NB4 (cell line): ENCODE data around the gene ATG5.
A peak's percentile ranks its signal among the peaks of the same experiment; 100 is the strongest.

Source experiments
- DNase-seq: peaks from one replicate; pipeline ENCODE4 v3.0.0; 2010; ENCODE audit warnings: low read depth
- H3K4me3 ChIP-seq: one replicate; pipeline ENCODE4 v1.5.1; 2011; ENCODE audit warnings: mild to moderate bottlenecking, low read depth, low read length, moderate library complexity
- MYC ChIP-seq: IDR thresholded peaks from 2 replicates; pipeline ENCODE4 v1.6.1; 2011; ENCODE audit warnings: low read depth, low read length
- POLR2A ChIP-seq: IDR thresholded peaks from 2 replicates; pipeline ENCODE4 v1.6.1; 2011; ENCODE audit warnings: mild to moderate bottlenecking; ENCODE audit not compliant: insufficient read length; ENCODE audit errors: extremely low read depth
- TF ChIP-seq, protein P1 (sequence below): IDR thresholded peaks from one replicate; pipeline ENCODE4 v1.5.1; 2012; ENCODE audit warnings: low read depth, low read length
- TF ChIP-seq, protein P2 (sequence below): IDR thresholded peaks from 2 replicates; pipeline ENCODE4 v1.6.1; 2011; ENCODE audit warnings: low read depth, low read length

Gene ATG5

DNA sequence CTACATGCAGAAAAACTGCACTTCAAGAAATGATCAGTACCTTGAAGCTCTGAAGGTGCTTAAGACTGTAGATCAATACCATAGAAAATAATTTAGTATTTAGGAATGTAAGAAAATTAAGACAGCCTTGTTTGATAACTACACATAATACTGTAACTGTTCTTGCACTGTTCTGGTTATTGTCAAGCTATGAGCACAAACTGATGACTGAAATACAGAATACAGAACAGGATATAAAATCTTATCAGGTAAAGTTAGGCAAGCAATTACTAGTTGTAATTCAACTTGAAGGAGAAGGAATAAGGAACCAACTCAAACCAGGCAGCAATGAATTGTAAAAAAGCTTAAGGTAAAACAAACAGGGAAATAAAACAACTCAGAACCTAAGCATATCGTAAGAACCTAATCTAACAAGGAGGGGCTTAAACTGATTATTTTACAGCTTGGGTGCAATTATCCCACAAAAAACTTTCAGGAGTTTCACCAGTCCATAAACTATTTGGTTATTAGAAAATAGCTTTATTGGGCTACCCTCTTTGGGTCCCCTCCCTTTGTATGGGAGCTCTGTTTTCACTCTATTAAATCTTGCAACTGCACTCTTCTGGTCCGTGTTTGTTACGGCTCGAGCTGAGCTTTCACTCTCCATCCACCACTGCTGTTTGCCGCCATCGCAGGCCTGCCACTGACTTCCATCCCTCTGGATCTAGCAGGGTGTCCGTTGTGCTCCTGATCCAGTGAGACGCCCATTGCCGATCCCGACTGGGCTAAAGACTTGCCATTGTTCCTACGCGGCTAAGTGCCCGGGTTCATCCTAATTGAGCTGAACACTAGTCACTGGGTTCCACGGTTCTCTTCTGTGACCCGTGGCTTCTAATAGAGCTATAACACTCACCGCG, 97.7 kb downstream of the ATG5 start:
- DNase-seq: no peak
- no peak overlapping the region for H3K4me3 ChIP-seq
- no peak for TF ChIP-seq MYC
- TF ChIP-seq, protein P1, sequence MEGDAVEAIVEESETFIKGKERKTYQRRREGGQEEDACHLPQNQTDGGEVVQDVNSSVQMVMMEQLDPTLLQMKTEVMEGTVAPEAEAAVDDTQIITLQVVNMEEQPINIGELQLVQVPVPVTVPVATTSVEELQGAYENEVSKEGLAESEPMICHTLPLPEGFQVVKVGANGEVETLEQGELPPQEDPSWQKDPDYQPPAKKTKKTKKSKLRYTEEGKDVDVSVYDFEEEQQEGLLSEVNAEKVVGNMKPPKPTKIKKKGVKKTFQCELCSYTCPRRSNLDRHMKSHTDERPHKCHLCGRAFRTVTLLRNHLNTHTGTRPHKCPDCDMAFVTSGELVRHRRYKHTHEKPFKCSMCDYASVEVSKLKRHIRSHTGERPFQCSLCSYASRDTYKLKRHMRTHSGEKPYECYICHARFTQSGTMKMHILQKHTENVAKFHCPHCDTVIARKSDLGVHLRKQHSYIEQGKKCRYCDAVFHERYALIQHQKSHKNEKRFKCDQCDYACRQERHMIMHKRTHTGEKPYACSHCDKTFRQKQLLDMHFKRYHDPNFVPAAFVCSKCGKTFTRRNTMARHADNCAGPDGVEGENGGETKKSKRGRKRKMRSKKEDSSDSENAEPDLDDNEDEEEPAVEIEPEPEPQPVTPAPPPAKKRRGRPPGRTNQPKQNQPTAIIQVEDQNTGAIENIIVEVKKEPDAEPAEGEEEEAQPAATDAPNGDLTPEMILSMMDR: no peak
- TF ChIP-seq POLR2A: no peak
- TF ChIP-seq, protein P2, sequence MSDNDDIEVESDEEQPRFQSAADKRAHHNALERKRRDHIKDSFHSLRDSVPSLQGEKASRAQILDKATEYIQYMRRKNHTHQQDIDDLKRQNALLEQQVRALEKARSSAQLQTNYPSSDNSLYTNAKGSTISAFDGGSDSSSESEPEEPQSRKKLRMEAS: no peak

DNA sequence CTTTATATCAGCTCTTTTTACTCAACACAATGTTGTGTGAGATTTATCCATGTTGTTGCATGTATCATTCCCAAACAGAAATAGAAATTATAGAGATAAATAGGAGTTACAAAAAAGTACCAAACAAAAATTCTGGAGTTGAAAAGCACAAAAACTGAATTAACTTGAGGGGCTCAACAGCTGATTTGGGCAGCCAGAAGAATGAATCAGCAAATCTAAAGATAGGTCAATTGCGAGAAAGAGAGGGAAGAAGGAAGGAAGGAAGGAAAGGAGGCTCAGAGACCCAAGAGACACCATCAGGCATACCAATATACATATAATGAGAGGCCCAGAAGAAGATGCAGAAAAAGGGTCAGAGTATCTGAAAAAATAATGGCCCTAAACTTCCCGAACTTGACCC, 98.9 kb downstream of the ATG5 start:
- H3K4me3 ChIP-seq: no peak overlapping the region
- TF ChIP-seq POLR2A (no peak), MYC (no peak)
- TF ChIP-seq, protein P1: no peak
- no peak for DNase-seq

DNA sequence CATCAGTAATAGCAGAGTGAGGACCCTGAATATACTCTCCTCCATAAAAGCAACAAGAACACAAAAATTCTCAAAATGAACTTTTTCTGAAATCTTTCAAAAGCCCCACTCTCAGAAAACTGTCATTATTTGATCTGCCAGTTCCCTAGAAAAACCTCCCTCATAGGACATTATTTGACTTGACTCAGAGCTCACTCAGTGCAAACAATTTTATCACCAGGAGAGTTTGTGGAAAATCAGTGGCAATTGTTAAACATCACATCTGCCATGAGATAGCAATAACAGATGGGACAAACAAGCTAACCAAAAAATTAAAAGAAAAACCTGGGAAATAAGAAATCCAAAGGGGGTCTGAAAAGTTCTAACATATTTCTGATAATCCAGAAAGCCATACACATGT, 100.0 kb downstream of the ATG5 start:
- DNase-seq: no peak
- no peak overlapping the region for H3K4me3 ChIP-seq
- TF ChIP-seq, protein P1: no peak
- TF ChIP-seq POLR2A (no peak), MYC (no peak)
- TF ChIP-seq, protein P2: no peak

DNA sequence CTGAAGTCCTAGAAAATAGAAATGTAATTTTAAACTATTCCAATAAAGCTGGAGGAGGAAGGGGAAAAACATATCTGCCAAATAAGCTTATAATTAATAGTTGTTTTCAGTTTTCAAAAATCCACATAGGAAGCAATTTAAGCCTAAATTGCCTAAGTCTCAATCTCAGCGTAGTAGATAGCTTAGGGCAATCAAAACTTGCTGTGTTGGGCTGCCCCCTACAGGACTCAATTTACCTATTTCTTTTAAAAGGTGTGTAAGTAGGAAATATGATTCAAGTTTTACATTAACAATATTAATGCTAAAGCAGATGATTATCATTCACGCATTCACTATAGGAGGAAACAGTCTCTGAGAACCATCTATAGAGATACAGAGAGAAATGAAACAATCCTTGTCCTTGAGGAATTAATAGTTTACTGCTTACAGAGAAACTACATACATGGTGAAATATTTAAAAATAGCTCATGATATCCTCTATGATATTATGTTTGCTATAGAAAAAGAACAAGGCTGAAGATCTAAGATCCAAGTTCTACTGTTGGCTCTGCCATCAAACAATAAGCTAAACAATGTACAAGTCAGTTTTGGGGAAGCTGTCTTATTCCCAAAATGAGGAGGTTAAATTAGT, 102.1 kb downstream of the ATG5 start:
- DNase-seq: peak; percentile 76
- TF ChIP-seq, protein P1: peak; percentile 42
- TF ChIP-seq MYC (no peak), POLR2A (no peak)
- TF ChIP-seq, protein P2: no peak
- H3K4me3 ChIP-seq: no peak overlapping the region

DNA sequence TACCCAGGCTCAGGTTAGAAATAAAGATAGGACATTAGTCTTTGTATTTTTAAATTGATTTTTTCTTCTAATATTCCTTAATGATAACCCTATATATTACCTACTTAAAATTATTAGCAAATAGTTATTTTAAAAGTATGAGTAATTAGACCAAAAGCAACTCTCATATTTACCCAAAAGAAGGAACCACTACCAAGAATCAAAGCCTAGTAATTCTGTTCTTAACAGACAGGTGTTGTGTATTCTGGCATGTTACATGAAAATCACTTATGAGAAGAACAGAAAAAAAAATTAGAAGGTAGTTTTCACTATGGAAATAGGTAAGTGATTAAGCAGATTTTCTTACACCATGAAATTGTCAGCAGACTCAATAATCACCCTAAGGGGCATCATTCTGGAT, 105.1 kb downstream of the ATG5 start:
- TF ChIP-seq, protein P2: no peak
- TF ChIP-seq MYC: no peak
- TF ChIP-seq, protein P1: no peak
- TF ChIP-seq POLR2A: no peak
- DNase-seq: no peak
- no peak overlapping the region for H3K4me3 ChIP-seq
